Measurements from ENCODE around the gene PALLD. TPM values are rescaled to one million over a fixed set of nuclear protein-coding genes. Genes with fewer than 3 reads are reported as not detected.

The PALLD gene
- total RNA-seq, 1 experiment from 2014 or later: 18.3 TPM

GRCh38 chr4:168736860-168737805 lies 240.3 kb downstream of the PALLD start:
- H3K9me3 Mint-ChIP-seq: no peaks in the 10 kb centered on the region; a peak in 1 of 5 replicates
- Histone ChIP-seq H3K79me2 (ENCODE audit: insufficient read depth, low read length) (no peaks in the 10 kb centered on the region), H2AK5ac (ENCODE audit: insufficient read length, low read length) (no peak overlapping the region), H2BK20ac (ENCODE audit: low read depth, low read length, poor library complexity, severe bottlenecking) (no peak overlapping the region), H2AFZ (ENCODE audit: low read length) (no peak overlapping the region), H2BK15ac (ENCODE audit: low read depth, low read length) (no peak overlapping the region), H3K27ac (ENCODE audit: insufficient read length, low read depth, low read length) (no peak overlapping the region), H3K4me2 (ENCODE audit: insufficient read depth, insufficient read length, low read length) (no peak overlapping the region), H3K23me2 (ENCODE audit: insufficient read length, low read depth, low read length, poor library complexity, severe bottlenecking) (no peaks in the 10 kb centered on the region), H3K18ac (ENCODE audit: insufficient read length, low read depth, low read length) (no peak overlapping the region), H2BK12ac (ENCODE audit: insufficient read length, low read depth, low read length) (no peak overlapping the region), H4K5ac (ENCODE audit: insufficient read length, low read depth, low read length) (no peak overlapping the region), H3K56ac (ENCODE audit: insufficient read length, low read depth, low read length) (no peak overlapping the region), H3K9ac (ENCODE audit: extremely low read depth, insufficient read length, low read length) (no peak overlapping the region), H3K9me3 (ENCODE audit: control insufficient read depth, low read depth, low read length) (no peaks in the 10 kb centered on the region), H3K23ac (ENCODE audit: insufficient read length, low read depth, low read length) (no peak overlapping the region), H2BK5ac (ENCODE audit: insufficient read length, low read length) (no peak overlapping the region), H3K14ac (ENCODE audit: insufficient read depth, low read length) (no peak overlapping the region), H3T11ph (ENCODE audit: low read length) (no peak overlapping the region), H3K79me1 (ENCODE audit: insufficient read depth, low read depth, low read length, poor library complexity, severe bottlenecking) (no peaks in the 10 kb centered on the region), H3K4me1 (ENCODE audit: insufficient read depth, low read length) (peaks cover 13% of the 10 kb centered on the region; the same call in 1 of the 2 replicates), H3K4ac (ENCODE audit: low read depth, low read length) (no peak overlapping the region), H2BK120ac (ENCODE audit: low read depth, low read length, poor library complexity, severe bottlenecking) (no peak overlapping the region), H3K27me3 (ENCODE audit: insufficient read depth, low read length) (no peaks in the 10 kb centered on the region), H4K20me1 (ENCODE audit: control insufficient read depth, insufficient read depth, insufficient read length) (no peaks in the 10 kb centered on the region), H4K8ac (replicated peaks; ENCODE audit: insufficient read length, low read depth, low read length) (no peak overlapping the region), H4K91ac (ENCODE audit: insufficient read length, low read depth, low read length) (no peak overlapping the region)
- no peak for DNase-seq
- no peak for TF ChIP-seq CTCF (conservative IDR thresholded peaks at IDR 0.05)
- 100% methylated on average over 3 of the region's 7 CpGs for WGBS (ENCODE audit: extremely low coverage, insufficient read length, low lambda C conversion rate)
- peaks cover 37 to 38% of the 10 kb centered on the region in 2 experiments for H3K4me1 Mint-ChIP-seq
- H3K36me3 Mint-ChIP-seq (ENCODE audit: insufficient read depth in 1 of 3, low read depth in 3 of 3): no peaks in the 10 kb centered on the region; a peak in 1 of 7 replicates
- H3K27ac Mint-ChIP-seq: no peak overlapping the region
- H3K4me3 Mint-ChIP-seq: no peak overlapping the region
- H3K27me3 Mint-ChIP-seq (ENCODE audit: low read depth): no peaks in the 10 kb centered on the region

All from H9 (cell line).